Measurements from ENCODE around the gene DHX30.
"Not testable (repeated sequence)": the region's sequence is repeated elsewhere in the genome, so short reads cannot be mapped to it uniquely, and the experiment has no call there.

Gene DHX30

DNA sequence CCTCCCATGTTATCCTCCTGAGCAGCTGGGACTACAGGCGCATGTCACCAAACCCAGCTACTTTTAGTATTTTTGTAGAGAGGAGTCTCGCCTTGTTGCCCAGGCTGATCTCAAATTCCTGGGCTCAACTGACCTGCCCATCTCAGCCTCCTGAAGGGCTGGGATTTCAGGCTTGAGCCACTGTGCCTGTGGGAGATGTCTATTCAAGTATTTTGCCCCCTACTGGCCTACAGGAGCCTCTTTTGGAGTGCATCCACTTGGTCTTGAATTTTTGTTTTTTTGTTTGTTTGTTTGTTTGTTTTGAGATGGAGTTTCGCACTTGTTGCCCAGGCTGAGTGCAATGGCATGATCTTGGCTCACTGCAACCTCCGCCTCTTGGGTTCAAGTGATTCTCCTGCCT is 3.2 kb upstream of the DHX30 start:
- DNase-seq (ENCODE audit: insufficient read length, low spot score), result no peak
- FAIRE-seq, result no peak
- TF ChIP-seq POU2F2 (IDR thresholded peaks at IDR 0.05; ENCODE audit: low read depth, low read length), result no peak
- no peak for TF ChIP-seq SPI1 (IDR thresholded peaks at IDR 0.05; ENCODE audit: low read depth, low read length)
- TF ChIP-seq PAX5 (IDR thresholded peaks at IDR 0.05; ENCODE audit: insufficient read depth, low read length, severe bottlenecking), result no peak
- no peak for TF ChIP-seq POLR2AphosphoS5 (IDR thresholded peaks at IDR 0.05; ENCODE audit: low read depth, low read length)
- no peak for TF ChIP-seq POLR2A (IDR thresholded peaks at IDR 0.05; ENCODE audit: low read depth, low read length)
- no peak for TF ChIP-seq TAF1 (IDR thresholded peaks at IDR 0.05; ENCODE audit: low read depth, low read length)

DNA sequence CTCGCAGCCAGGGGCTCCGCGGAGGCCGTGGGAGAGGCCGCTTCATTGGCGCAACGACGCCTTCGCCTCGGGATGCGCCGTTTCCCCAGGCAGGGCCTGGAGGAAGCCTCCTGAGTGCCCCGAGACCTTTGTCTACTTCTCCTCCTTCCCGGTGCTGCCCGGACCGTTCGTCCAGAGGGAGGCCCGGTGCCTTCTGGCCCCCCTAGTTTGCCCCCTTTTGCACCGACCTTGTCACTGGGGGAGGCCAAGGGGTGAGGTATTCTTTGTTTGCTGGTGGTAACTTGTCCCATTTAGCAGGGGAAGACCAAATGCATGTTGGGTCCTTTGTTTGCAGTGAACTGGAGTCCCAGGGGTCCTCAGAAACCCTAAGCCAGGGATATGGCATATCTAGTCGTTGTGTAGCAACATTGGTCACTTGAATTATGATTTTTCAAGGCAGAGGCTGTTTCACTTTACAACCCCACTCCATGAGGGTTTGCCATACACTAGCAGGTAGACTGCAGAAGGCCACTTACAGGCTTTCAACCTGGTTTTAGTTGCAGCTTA is 615 bp downstream of the DHX30 start:
- TF ChIP-seq POLR2A (IDR thresholded peaks at IDR 0.05; ENCODE audit: low read depth, low read length) (no peak), POU2F2 (IDR thresholded peaks at IDR 0.05; ENCODE audit: low read depth, low read length) (no peak), TAF1 (IDR thresholded peaks at IDR 0.05; ENCODE audit: low read depth, low read length) (no peak), SPI1 (IDR thresholded peaks at IDR 0.05; ENCODE audit: low read depth, low read length) (no peak), PAX5 (IDR thresholded peaks at IDR 0.05; ENCODE audit: insufficient read depth, low read length, severe bottlenecking) (no peak), POLR2AphosphoS5 (IDR thresholded peaks at IDR 0.05; ENCODE audit: low read depth, low read length) (no peak)
- DNase-seq (ENCODE audit: insufficient read length, low spot score) (no peak), FAIRE-seq (no peak)

DNA sequence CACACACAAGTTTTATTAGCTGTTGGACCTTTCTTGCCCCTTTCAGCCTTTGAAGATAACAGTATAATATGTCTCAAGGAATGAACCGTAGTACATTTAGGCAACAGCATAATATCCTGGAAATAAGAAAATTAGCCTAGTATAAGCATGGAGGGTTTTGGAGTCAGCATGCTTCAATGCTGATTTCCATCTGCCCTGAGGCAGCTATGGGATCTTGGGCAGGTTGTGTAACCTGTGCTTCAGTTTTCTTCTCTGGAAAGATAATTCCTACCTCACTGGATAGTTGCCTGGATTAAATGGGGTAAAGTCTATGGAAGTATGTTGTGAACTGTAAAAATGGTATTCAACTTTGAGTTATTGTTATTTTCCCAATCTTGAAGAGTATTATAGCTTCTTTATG is 1.6 kb downstream of the DHX30 start:
- DNase-seq (ENCODE audit: insufficient read length, low spot score) (no peak), FAIRE-seq (no peak)
- TF ChIP-seq PAX5 (IDR thresholded peaks at IDR 0.05; ENCODE audit: insufficient read depth, low read length, severe bottlenecking) (no peak), POU2F2 (IDR thresholded peaks at IDR 0.05; ENCODE audit: low read depth, low read length) (no peak), TAF1 (IDR thresholded peaks at IDR 0.05; ENCODE audit: low read depth, low read length) (no peak), POLR2A (IDR thresholded peaks at IDR 0.05; ENCODE audit: low read depth, low read length) (no peak), SPI1 (IDR thresholded peaks at IDR 0.05; ENCODE audit: low read depth, low read length) (no peak), POLR2AphosphoS5 (IDR thresholded peaks at IDR 0.05; ENCODE audit: low read depth, low read length) (no peak)

DNA sequence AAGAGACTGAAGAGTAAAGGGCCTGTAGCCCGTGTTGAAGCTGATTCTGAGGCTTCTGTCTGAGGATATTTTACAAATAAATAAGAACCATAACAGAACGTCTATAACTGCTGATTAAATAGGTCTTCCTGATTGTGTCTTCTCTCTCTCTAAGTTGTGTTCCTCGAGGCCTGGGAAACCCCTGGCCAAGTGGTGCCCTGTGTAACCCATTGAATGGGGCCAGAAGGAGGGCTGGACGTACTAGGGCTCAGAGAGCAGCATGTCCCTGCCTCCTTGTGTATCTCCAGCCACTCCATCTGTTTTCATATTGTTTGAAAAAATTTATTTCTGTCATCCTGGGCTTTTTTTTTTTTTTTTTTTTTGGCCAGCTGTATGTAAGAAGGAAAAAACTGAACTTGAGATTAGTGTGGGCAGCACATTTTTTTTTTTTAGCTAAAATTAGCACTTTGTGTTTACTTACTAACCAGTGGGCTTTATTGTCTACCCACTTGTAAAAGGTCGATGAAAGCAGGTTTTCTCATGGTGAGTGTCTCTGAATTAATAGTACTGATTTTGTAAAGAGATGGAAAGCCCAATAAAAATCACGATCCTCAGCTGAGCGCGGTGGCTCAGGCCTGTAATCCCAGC is 10.7 kb downstream of the DHX30 start:
- DNase-seq (ENCODE audit: insufficient read length, low spot score) (no peak), FAIRE-seq (no peak)
- TF ChIP-seq SPI1 (IDR thresholded peaks at IDR 0.05; ENCODE audit: low read depth, low read length) (no peak), PAX5 (IDR thresholded peaks at IDR 0.05; ENCODE audit: insufficient read depth, low read length, severe bottlenecking) (no peak), POLR2A (IDR thresholded peaks at IDR 0.05; ENCODE audit: low read depth, low read length) (no peak), POU2F2 (IDR thresholded peaks at IDR 0.05; ENCODE audit: low read depth, low read length) (no peak), TAF1 (IDR thresholded peaks at IDR 0.05; ENCODE audit: low read depth, low read length) (no peak), POLR2AphosphoS5 (IDR thresholded peaks at IDR 0.05; ENCODE audit: low read depth, low read length) (no peak)

DNA sequence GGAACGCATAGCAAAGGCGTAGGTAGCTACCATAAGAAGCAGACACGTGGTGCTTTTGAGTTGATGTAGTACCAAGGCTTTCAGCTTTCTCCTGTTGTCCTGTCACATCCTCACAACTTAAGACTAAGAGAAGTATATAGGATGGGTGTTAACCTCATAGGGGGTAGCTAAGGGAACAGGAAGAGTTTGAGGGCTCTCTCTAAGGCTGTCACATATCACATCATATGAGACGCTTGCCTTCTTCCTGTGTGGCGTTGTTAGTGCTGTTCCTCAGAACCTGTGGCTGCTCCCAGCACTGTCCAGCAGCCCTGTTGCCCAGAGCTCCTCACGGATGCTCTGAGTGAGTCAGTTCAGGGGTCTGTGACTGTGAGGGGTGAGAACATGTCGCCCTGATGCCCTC is 14.7 kb downstream of the DHX30 start:
- FAIRE-seq (no peak), DNase-seq (ENCODE audit: insufficient read length, low spot score) (no peak)
- no peak for TF ChIP-seq POLR2A (IDR thresholded peaks at IDR 0.05; ENCODE audit: low read depth, low read length)
- no peak for TF ChIP-seq TAF1 (IDR thresholded peaks at IDR 0.05; ENCODE audit: low read depth, low read length)
- no peak for TF ChIP-seq SPI1 (IDR thresholded peaks at IDR 0.05; ENCODE audit: low read depth, low read length)
- no peak for TF ChIP-seq POU2F2 (IDR thresholded peaks at IDR 0.05; ENCODE audit: low read depth, low read length)

DNA sequence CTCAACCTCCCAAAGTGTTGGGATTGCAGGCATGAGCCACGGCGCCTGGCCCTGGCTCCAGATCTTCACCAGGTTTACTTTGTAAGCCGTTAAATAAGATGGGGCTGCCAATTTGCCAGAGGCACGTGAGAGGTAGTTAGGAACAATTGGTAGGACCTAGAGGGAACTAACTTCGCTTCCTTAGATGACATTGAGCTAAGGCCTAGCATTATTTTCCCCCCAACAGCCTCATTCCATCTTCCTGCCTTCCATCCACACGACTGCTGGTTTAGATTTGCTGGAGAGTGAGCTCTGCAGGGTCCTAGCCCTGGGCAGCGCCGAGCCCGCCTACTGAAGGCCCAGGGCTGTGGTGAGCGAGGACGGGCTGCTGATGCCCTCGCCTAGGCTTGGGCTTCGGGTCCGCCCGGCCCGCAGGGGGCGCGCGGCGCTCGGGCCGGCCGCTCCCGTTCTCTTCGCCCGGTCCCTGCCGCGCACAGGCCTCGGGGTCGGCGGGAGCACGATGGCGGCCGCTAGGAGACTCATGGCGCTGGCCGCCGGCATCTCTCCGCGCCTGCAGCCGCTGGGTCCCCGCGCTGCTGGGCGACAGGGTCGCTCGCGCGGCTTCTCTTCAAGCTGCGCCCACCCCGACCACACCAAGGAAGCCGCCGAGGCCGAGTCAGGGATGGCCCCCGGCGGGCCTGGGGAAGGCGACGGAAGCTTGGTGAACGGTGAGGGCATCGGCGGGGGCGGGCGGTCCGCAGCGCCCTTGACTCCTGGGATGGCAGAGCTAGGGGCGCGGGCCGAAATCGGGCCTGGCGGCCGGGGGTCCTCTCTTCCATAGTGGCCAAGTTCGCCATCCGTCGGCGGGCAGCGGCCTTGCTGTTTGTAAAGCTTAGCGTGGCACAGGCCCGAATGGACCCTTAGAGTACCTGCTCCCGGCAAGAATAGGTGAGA is 21.9 kb downstream of the DHX30 start:
- peak; percentile 96 for DNase-seq (ENCODE audit: insufficient read length, low spot score)
- peak; percentile 95 for FAIRE-seq
- TF ChIP-seq POLR2A (IDR thresholded peaks at IDR 0.05; ENCODE audit: low read depth, low read length), result peak; percentile 82
- TF ChIP-seq TAF1 (IDR thresholded peaks at IDR 0.05; ENCODE audit: low read depth, low read length), result peak; percentile 92
- peak; percentile 77 for TF ChIP-seq POU2F2 (IDR thresholded peaks at IDR 0.05; ENCODE audit: low read depth, low read length)
- peak; percentile 61; the same call in 1 of the 2 replicates for TF ChIP-seq POLR2AphosphoS5 (IDR thresholded peaks at IDR 0.05; ENCODE audit: low read depth, low read length)
- no peak for TF ChIP-seq PAX5 (IDR thresholded peaks at IDR 0.05; ENCODE audit: insufficient read depth, low read length, severe bottlenecking)
- no peak for TF ChIP-seq SPI1 (IDR thresholded peaks at IDR 0.05; ENCODE audit: low read depth, low read length)

DNA sequence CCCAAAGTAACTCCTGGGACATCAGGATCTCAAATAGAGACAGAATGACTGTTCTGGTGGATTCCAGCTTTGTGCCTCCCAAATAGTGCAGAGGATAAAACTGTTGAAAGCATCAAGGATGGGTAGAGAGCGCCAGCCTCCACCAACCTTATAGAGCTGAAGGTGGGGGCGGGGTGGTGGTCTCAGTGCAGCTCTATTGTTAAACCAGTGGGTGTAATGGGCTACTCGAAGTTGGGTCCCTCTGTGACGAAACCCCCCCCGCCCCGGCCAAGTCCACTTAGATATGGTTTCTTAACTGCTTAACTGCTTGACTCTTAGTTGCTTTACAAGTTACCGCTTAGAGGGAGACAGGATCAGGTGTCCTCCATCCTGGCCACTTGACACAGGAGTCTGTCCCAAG is 22.7 kb downstream of the DHX30 start:
- FAIRE-seq (peak; percentile 9), DNase-seq (ENCODE audit: insufficient read length, low spot score) (no peak)
- no peak for TF ChIP-seq POU2F2 (IDR thresholded peaks at IDR 0.05; ENCODE audit: low read depth, low read length)
- TF ChIP-seq PAX5 (IDR thresholded peaks at IDR 0.05; ENCODE audit: insufficient read depth, low read length, severe bottlenecking), result no peak
- TF ChIP-seq POLR2A (IDR thresholded peaks at IDR 0.05; ENCODE audit: low read depth, low read length), result no peak
- no peak for TF ChIP-seq SPI1 (IDR thresholded peaks at IDR 0.05; ENCODE audit: low read depth, low read length)
- TF ChIP-seq TAF1 (IDR thresholded peaks at IDR 0.05; ENCODE audit: low read depth, low read length), result no peak
- no peak for TF ChIP-seq POLR2AphosphoS5 (IDR thresholded peaks at IDR 0.05; ENCODE audit: low read depth, low read length)

DNA sequence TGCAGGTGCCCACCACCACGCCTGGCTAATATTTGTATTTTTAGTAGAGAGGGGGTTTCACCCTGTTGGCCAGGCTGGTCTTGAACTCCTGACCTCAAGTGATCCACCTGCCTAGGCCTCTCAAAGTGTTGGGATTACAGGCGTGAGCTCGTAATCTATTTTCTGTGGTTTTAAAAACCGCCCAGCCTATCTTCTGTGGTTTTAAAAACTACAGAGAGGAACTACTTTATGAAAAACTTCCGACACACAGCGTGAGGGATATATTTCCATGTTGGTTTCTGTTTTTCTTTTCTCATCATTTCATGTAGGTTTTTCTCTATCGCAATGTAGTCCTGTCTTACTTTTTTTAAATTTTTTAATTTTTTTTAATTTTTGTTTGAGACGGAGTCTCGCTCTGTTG is 26.5 kb downstream of the DHX30 start:
- not testable (repeated sequence) for FAIRE-seq; DNase-seq (ENCODE audit: insufficient read length, low spot score)

DNA sequence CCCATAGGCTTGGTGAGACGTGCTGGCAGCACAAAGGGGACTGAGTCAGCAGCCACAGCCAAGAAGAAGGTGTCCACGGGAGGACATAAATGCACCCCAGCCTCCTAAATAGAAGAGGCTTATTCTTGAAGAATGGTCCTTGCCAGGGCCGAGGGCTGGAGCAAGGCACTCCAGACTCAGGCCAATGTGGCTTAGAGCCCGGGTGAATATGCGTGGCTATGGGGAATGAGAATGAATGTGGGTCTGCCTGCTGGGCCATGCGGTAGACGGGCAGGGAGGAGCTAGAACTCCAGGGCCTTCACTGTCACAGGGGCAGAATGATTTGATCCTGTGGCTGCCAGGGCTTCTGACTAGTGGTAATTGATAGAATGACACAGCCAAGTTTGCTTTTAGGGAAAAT is 34.0 kb downstream of the DHX30 start:
- FAIRE-seq, result no peak
- DNase-seq (ENCODE audit: insufficient read length, low spot score), result no peak
- TF ChIP-seq PAX5 (IDR thresholded peaks at IDR 0.05; ENCODE audit: insufficient read depth, low read length, severe bottlenecking), result no peak
- TF ChIP-seq POLR2AphosphoS5 (IDR thresholded peaks at IDR 0.05; ENCODE audit: low read depth, low read length), result no peak
- no peak for TF ChIP-seq POLR2A (IDR thresholded peaks at IDR 0.05; ENCODE audit: low read depth, low read length)
- TF ChIP-seq TAF1 (IDR thresholded peaks at IDR 0.05; ENCODE audit: low read depth, low read length), result no peak
- TF ChIP-seq POU2F2 (IDR thresholded peaks at IDR 0.05; ENCODE audit: low read depth, low read length), result no peak
- no peak for TF ChIP-seq SPI1 (IDR thresholded peaks at IDR 0.05; ENCODE audit: low read depth, low read length)
